ENCODE data around the gene TMEM45A.

DNA sequence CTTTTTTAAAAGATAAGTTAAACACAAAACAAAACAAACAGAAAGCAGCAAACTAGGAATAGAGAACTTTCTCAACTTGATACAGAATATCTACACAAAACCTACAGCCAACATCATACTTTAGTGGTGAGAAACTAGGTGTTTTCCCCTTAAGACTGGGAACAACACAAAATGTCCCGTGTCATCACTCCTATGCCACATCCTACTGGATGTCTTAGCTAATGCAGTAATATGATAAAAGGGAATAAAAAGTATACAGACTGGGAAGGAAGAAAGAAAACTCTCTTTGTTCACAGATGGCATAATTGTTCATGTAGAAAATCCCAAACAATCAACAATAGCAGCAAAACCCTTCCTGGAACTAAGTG, 45.9 kb downstream of the TMEM45A start:
- TF ChIP-seq EZH2 (IDR thresholded peaks at IDR 0.05; ENCODE audit: low read length, missing control alignments) (no peak), CTCF (conservative IDR thresholded peaks at IDR 0.05 in 1 of 2, IDR thresholded peaks at IDR 0.05 in 1 of 2; ENCODE audit: low read depth in 1 of 2, low read length in 2 of 2) (no peak)

All from fibroblast of lung (primary cell).